Measurements from ENCODE around the gene CFAP90.

GRCh38 chr5:7897014-7897600 is 46.2 kb upstream of the CFAP90 start:
- TF ChIP-seq CTCF (IDR thresholded peaks at IDR 0.05) = peak; percentile 61
- no peak for TF ChIP-seq USF1 (IDR thresholded peaks at IDR 0.05; ENCODE audit: borderline replicate concordance, low read depth)
- TF ChIP-seq FOXJ3 (CRISPR knock-in tag; IDR thresholded peaks at IDR 0.05) = no peak
- no peak for TF ChIP-seq IRF3 (IDR thresholded peaks at IDR 0.05; ENCODE audit: low read depth, low read length)
- no peak for TF ChIP-seq REST (IDR thresholded peaks at IDR 0.05; ENCODE audit: low read depth, low read length)
